Stimulated activated CD8-positive, alpha-beta memory T cell treated with anti-CD3 and anti-CD28 coated beads, Interleukin-12 subunit alpha, Interleukin-12 subunit beta, amount 100 ng/mL, for 4 hours (primary cell): ENCODE results near the gene ZNF32.
"Not testable (repeated sequence)": the region's sequence is repeated elsewhere in the genome, so short reads cannot be mapped to it uniquely, and the experiment has no call there.

Experiments
- DNase-seq: peaks from one replicate; pipeline ENCODE4 v3.0.0-alpha.2; 2020; ENCODE audit warnings: low read depth

ZNF32 gene

GRCh38 chr10:43627942-43628341, 20.7 kb downstream of the ZNF32 start:
- DNase-seq, result no peak

DNA sequence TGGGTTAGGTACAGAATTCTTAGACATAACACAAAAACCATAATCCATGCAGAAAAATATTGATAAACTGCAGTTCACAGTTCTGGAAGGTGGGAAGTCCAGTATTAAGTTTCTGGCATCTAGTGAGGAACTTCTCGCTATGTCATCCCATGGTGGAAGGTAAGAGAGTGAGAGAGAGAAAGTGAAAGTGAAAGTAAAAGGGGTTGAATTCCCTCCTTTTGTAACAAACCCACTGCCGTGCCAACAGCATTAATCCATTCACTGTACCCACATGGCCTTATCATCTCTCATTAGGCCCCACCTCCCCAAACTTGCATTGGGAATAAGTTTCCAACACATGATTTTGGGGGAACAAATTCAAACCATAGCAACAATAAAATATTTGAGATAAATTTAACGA, 25.3 kb downstream of the ZNF32 start:
- DNase-seq, result no peak

GRCh38 chr10:43622038-43622437, 26.6 kb downstream of the ZNF32 start:
- no peak for DNase-seq

- DNase-seq, result no peak
Measured at GRCh38 chr10:43619368-43619767, 29.3 kb downstream of the ZNF32 start.

DNA sequence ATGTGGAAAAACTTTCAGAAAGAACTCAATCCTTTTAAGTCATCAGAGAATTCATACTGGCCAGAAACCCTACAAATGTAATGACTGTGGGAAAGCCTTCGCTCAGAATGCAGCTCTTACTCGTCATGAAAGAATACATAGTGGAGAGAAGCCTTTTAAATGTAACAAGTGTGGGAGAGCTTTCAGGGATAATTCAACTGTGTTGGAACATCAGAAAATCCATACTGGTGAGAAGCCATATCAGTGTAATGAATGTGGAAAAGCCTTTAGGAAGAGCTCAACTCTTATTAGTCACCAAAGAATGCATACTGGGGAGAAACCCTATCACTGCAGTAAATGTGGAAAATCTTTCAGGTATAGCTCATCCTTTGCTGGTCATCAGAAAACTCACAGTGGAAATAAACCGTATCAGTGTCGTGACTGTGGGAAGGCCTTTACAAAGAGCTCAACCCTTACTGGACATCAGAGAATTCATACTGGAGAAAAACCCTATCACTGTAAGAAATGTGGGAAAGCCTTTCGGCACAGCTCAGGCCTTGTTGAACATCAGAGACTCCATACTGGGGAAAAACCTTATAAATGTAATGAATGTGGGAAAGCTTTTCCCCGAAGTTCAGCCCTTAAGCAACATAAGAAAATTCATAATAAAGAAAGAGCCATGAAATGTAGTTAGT, 31.8 kb downstream of the ZNF32 start:
- DNase-seq, result no peak

DNA sequence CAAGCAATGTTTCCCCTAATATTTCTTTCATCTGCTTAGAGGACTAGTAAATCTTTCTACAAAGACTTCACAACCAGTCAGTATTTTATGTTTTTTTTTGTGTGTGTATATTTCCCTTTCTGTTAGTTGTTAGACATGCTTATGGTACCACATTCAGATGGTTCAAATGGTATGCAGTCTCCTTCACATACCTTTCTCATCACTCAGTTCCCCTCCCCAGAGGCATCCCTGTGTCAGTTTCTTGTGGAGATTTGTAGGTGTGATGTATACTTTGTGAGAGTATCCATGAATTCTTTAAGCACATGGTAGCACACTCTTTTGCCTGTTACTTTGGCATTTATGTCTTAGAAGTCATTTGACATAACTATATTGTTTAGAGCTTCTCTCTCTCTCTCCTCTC, 38.0 kb downstream of the ZNF32 start:
- DNase-seq, result no peak

- DNase-seq, result no peak
Measured at GRCh38 chr10:43607199-43607573, 41.5 kb downstream of the ZNF32 start.

DNA sequence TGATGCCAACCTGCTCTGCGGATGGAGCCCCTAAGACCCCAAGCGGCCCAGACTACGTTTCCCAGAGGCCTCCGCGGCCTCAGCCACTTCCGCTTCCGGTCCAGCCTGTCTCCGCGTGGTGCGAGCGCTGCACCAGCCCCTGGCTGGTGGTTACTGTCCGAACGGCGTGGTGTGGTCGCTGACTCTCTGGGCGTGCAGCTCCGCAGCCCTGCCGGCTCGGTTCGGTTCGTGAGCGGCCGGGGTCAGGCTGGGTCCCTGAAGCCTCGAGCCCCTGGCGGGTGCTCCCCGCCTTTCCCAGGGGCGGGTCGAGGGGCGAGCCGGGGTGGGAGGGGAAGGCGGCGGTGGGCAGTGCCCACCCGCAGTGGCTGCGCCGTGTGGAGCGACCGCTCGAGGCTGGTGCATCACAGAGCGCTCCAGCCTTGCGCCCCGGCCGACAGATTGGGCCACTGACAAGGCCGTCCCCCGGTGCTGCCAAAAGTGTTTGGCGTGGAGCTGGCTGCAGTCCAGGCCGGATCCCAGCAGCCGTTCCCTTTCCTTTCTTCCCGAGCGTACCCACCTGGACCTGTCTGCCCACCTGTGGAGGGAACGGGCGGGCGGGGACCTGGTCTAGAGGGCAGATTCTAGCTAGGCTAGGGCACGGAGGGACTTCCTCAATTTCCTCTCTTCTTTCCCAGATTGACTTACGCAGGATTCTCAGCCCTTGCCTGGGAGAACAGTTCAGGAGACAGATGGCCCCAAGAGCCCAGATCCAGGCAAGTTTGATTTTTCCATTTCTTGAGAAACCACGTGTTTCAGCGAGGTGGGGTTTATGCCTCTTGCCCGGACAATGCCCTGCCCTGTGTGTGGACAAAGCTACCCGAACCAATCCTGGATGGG, 42.1 kb downstream of the ZNF32 start, which contains the start of gene ZNF485:
Gene ZNF485, plus strand, starts transcription at position 116 of the 876 bp plus-strand sequence. Its CDS starts 613 bp downstream, at position 729.
- peak; percentile 56 for DNase-seq

- no peak for DNase-seq
Measured at GRCh38 chr10:43605850-43606322, 42.8 kb downstream of the ZNF32 start.

DNA sequence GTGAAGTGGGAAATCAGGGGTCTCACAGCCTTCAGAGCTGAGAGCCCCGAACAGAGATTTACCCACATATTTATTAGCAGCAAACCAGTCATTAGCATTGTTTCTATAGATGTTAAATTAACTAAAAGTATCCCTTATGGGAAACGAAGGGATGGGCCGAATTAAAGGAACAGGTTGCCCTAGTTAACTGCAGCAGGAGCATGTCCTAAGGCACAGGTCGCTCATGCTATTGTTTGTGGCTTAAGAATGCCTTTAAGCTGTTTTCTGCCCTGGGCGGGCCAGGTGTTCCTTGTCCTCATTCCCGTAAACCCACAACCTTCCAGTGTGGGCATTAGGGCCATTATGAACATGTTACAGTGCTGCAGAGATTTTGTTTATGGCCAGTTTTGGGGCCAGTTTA, 47.1 kb downstream of the ZNF32 start:
- not testable (repeated sequence) for DNase-seq

DNA sequence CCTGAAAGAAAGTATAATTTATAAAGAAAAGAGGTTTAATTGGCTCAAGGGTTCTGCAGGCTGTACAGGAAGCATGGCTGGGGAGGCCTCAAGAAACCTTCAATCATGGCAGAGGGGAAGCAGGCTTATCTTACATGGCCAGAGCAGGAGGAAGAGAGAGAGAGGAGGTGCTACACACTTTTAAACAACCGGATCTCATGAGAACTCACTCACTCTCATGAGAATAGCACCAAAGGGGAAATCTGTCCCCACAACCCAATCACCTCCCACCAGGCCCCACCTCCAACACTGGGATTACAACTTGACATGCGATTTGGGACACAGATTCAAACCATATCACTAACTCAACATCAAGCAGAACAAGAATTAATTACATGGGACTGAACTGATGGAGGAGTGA, 49.3 kb downstream of the ZNF32 start:
- no peak for DNase-seq

GRCh38 chr10:43598446-43598845, 50.2 kb downstream of the ZNF32 start:
- no peak for DNase-seq

GRCh38 chr10:43596546-43596945, 52.1 kb downstream of the ZNF32 start:
- no peak for DNase-seq

- DNase-seq, result no peak
Measured at GRCh38 chr10:43595739-43596298, 52.9 kb downstream of the ZNF32 start.

DNA sequence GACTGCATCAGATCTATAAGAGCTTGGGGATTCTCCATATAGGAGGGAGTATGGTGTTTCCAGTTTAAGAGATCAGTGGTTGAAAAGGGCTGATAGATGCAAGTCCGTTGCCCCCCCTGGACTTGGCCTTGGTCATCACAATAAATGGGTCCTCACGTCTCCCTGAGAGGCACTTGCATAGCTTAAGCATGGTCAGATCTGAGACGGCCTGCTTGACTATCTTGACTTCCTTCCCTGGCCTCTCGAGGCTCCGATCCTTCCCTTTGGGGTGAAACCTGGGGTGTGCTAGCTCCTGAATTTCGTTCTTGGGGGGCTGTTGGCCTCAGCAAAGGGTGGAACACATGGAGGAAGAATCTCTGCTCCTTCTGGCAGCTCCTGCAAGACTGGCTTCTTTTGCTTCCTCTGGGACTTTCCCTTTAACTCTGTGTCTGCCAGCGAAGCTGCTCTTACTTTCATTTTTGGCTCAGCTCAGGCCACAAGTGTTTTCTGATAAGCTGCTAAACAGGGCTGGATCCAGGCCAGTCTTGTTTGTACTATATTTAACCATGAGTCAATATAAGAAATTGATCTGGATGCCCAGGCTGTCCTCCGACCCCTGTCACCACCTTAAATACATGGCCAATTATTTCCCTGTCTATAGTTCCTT, 53.6 kb downstream of the ZNF32 start:
- DNase-seq, result no peak
